Measurements from ENCODE around the gene DBH. TPM values are rescaled to one million over a fixed set of nuclear protein-coding genes. Genes with fewer than 3 reads are reported as not detected.

The DBH gene
- total and polyA plus RNA-seq, 2 of the 13 experiments (the other 11 are each of a cell fraction or from before 2014, with no cell fraction given): not detected

GRCh38 chr9:133634081-133634691 is 2.0 kb upstream of the DBH start:
- DNase-seq (ENCODE audit: low spot score) (no peak), ATAC-seq (no peak), FAIRE-seq (no peak)
- H2AFZ ChIP-seq (ENCODE audit: low read length): no peak overlapping the region
- no peaks in the 10 kb centered on the region for H3K4me1 ChIP-seq (ENCODE audit: insufficient read depth, low read length)
- no peak for TF ChIP-seq RNF2 (conservative IDR thresholded peaks at IDR 0.05; ENCODE audit: low read depth)
- no peak for TF ChIP-seq NR2C2 (CRISPR knock-in tag; IDR thresholded peaks at IDR 0.05; ENCODE audit: borderline replicate concordance)
- no peak for TF ChIP-seq ZNF740 (CRISPR knock-in tag; IDR thresholded peaks at IDR 0.05)
- TF ChIP-seq ZNF576 (CRISPR knock-in tag; IDR thresholded peaks at IDR 0.05): no peak
- TF ChIP-seq AKAP8 (CRISPR knock-in tag; IDR thresholded peaks at IDR 0.05): no peak
- TF ChIP-seq TBX3 (IDR thresholded peaks at IDR 0.05; ENCODE audit: borderline replicate concordance): no peak
- no peak for TF ChIP-seq RARA (CRISPR knock-in tag; IDR thresholded peaks at IDR 0.05)
- H3K27ac ChIP-seq (ENCODE audit: extremely low read length, insufficient read depth, low read length): no peak overlapping the region
- in situ Hi-C loops (cut with HindIII; ENCODE audit: extremely low pct_ligation_motif_present, low pct_unique_long_range_greater_than_20kb): no loop called here
- peaks cover 28 to 86% of the 10 kb centered on the region in 2 experiments for H3K27me3 ChIP-seq (ENCODE audit: control insufficient read depth in 1 of 2, insufficient read depth in 2 of 2, low read length in 2 of 2)
- BruUV-seq (replicated peaks): no TSS peak
- CTCF ChIA-PET (ENCODE audit: low intra/inter-chr PET ratio, low total read pairs): no interaction called here
- no peak overlapping the region for H3K9ac ChIP-seq (ENCODE audit: insufficient read depth, low read depth, low read length)
- no peaks in the 10 kb centered on the region for H3K9me3 ChIP-seq (ENCODE audit: low read length)
- H3K4me3 ChIP-seq (replicated peaks in 1 of 3; ENCODE audit: insufficient read depth in 1 of 3, low read depth in 2 of 3, low read length in 3 of 3): no peak overlapping the region
- WGBS (ENCODE audit: low lambda C conversion rate): 21% methylated on average over 11 of the region's 24 CpGs
- H3K36me3 ChIP-seq (replicated peaks in 1 of 2; ENCODE audit: control insufficient read depth in 1 of 2, insufficient read depth in 2 of 2, low read length in 2 of 2): no peaks in the 10 kb centered on the region
- intact Hi-C loops (cut with micrococcal nuclease; ENCODE audit: unreplicated experiment): no loop called here
- H4K20me1 ChIP-seq (ENCODE audit: insufficient read depth, low read length): peaks cover 6% of the 10 kb centered on the region; the same call in 1 of the 2 replicates
- H3K79me2 ChIP-seq (ENCODE audit: insufficient read depth, low read length): no peaks in the 10 kb centered on the region
- no peak overlapping the region for H3K4me2 ChIP-seq (ENCODE audit: low read depth, low read length)
- POLR2A ChIA-PET: no interaction called here

DNA sequence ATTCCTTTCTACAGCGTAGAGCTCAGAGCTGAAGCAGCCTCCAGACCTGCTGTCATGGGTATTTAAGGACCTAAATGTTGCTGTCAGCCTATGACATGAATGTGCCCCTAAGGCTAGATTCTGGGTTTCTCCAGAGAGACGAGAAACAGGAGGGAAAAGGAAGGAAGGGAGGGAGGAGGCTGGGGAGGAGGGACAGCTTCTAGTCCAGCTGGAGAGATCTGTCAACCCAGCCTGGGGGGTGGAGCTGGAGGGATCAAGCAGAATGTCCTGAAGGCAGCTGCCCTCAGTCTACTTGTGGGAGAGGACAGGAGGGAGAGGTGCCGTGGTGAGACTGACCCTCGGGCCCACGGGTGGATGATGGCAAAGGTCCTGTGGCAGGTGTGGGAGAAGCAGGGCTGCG is 1.1 kb upstream of the DBH start:
- H3K4me1 ChIP-seq (ENCODE audit: insufficient read depth, low read length): no peaks in the 10 kb centered on the region
- H3K27me3 ChIP-seq (ENCODE audit: control insufficient read depth in 1 of 2, insufficient read depth in 2 of 2, low read length in 2 of 2): peaks cover 28 to 95% of the 10 kb centered on the region in 2 experiments
- H2AFZ ChIP-seq (ENCODE audit: low read length): no peak overlapping the region
- no peaks in the 10 kb centered on the region for H3K79me2 ChIP-seq (ENCODE audit: insufficient read depth, low read length)
- BruUV-seq (replicated peaks): no TSS peak
- POLR2A ChIA-PET: no interaction called here
- no peak overlapping the region for H3K9ac ChIP-seq (ENCODE audit: insufficient read depth, low read depth, low read length)
- H3K4me2 ChIP-seq (ENCODE audit: low read depth, low read length): no peak overlapping the region
- no peaks in the 10 kb centered on the region for H3K9me3 ChIP-seq (ENCODE audit: low read length)
- no peak for FAIRE-seq
- H3K27ac ChIP-seq (ENCODE audit: extremely low read length, insufficient read depth, low read length): no peak overlapping the region
- ATAC-seq: no peak
- no peaks in the 10 kb centered on the region for H3K36me3 ChIP-seq (replicated peaks in 1 of 2; ENCODE audit: control insufficient read depth in 1 of 2, insufficient read depth in 2 of 2, low read length in 2 of 2)
- no peak for DNase-seq (ENCODE audit: low spot score)
- CTCF ChIA-PET (ENCODE audit: low intra/inter-chr PET ratio, low total read pairs): no interaction called here
- intact Hi-C loops (cut with micrococcal nuclease; ENCODE audit: unreplicated experiment): no loop called here
- WGBS (ENCODE audit: low lambda C conversion rate): under 1% methylated on average over 6 of the region's 6 CpGs
- no peak overlapping the region for H3K4me3 ChIP-seq (replicated peaks in 1 of 3; ENCODE audit: insufficient read depth in 1 of 3, low read depth in 2 of 3, low read length in 3 of 3)
- in situ Hi-C loops (cut with HindIII; ENCODE audit: extremely low pct_ligation_motif_present, low pct_unique_long_range_greater_than_20kb): no loop called here
- TF ChIP-seq, protein P1, sequence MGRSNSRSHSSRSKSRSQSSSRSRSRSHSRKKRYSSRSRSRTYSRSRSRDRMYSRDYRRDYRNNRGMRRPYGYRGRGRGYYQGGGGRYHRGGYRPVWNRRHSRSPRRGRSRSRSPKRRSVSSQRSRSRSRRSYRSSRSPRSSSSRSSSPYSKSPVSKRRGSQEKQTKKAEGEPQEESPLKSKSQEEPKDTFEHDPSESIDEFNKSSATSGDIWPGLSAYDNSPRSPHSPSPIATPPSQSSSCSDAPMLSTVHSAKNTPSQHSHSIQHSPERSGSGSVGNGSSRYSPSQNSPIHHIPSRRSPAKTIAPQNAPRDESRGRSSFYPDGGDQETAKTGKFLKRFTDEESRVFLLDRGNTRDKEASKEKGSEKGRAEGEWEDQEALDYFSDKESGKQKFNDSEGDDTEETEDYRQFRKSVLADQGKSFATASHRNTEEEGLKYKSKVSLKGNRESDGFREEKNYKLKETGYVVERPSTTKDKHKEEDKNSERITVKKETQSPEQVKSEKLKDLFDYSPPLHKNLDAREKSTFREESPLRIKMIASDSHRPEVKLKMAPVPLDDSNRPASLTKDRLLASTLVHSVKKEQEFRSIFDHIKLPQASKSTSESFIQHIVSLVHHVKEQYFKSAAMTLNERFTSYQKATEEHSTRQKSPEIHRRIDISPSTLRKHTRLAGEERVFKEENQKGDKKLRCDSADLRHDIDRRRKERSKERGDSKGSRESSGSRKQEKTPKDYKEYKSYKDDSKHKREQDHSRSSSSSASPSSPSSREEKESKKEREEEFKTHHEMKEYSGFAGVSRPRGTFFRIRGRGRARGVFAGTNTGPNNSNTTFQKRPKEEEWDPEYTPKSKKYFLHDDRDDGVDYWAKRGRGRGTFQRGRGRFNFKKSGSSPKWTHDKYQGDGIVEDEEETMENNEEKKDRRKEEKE (IDR thresholded peaks at IDR 0.05): no peak
- TF ChIP-seq MZF1 (CRISPR knock-in tag; IDR thresholded peaks at IDR 0.05; ENCODE audit: borderline replicate concordance) (no peak), ZNF263 (CRISPR knock-in tag; IDR thresholded peaks at IDR 0.05) (peak; percentile 59; the same call in 1 of the 2 replicates)
- peaks cover 6% of the 10 kb centered on the region; the same call in 1 of the 2 replicates for H4K20me1 ChIP-seq (ENCODE audit: insufficient read depth, low read length)

Data from HepG2 (cell line).